Liver (tissue), 3 donors: ENCODE results near the gene HSPBAP1.

Source experiments
- FOXA1 ChIP-seq: IDR thresholded peaks from 2 replicates; pipeline ENCODE4 v1.6.1; 2016; ENCODE audit warnings: antibody characterized with exemption
- GABPA ChIP-seq, 2 donors: IDR thresholded peaks in 1 of 2; conservative IDR thresholded peaks in 1 of 2; 2 replicates each; pipeline ENCODE4 v1.6.1; 2016; ENCODE audit warnings: antibody characterized with exemption in 2 of 2, mild to moderate bottlenecking in 1 of 2, moderate library complexity in 1 of 2
- JUND ChIP-seq, 2 donors: IDR thresholded peaks; 2 replicates each; pipeline ENCODE4 v1.6.1; 2016; ENCODE audit warnings: antibody characterized with exemption in 2 of 2
- NR2F2 ChIP-seq: IDR thresholded peaks from 2 replicates; pipeline ENCODE4 v1.6.1; 2016; ENCODE audit warnings: antibody characterized with exemption
- RAD21 ChIP-seq, 2 donors: IDR thresholded peaks; 2 replicates each; pipeline ENCODE4 v1.6.1; 2016; ENCODE audit warnings: antibody characterized with exemption in 2 of 2, mild to moderate bottlenecking in 2 of 2
- TAF1 ChIP-seq: conservative IDR thresholded peaks from 2 replicates; pipeline ENCODE4 v1.6.1; 2016; ENCODE audit warnings: antibody characterized with exemption, mild to moderate bottlenecking
- YY1 ChIP-seq: IDR thresholded peaks from 2 replicates; pipeline ENCODE4 v1.6.1; 2016; ENCODE audit warnings: antibody characterized with exemption, mild to moderate bottlenecking
- TF ChIP-seq, protein P1 (sequence below): fragments of 150-350 bp; IDR thresholded peaks from 2 replicates; pipeline ENCODE4 v1.5.1; 2017; ENCODE audit warnings: improper control_type of control experiment, low read depth, low read length; ENCODE audit not compliant: missing input control
- TF ChIP-seq, protein P2 (sequence below): IDR thresholded peaks from 2 replicates; pipeline ENCODE4 v1.6.1; 2016; ENCODE audit warnings: antibody characterized with exemption
- donor health status: healthy.
- donor health status: healthy.

DNA sequence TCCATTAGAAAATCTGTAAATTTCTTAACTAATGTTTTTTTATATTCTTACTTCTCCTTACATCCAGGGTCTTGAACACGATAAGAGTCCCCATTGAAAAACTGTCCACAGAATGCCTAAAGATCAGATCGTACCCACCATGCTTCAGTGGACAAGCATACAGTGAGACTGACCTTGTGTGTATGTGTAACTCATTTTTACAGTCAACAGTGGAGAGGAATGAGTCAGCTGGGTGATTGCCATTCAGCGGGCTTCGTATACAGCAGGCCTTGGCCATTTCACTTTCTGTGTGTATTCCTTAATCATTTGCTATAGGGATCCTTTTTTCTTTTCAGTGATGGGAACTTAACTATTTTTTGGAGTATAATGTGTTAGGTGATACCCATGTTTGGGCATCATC is 102.4 kb downstream of the HSPBAP1 start:
- TF ChIP-seq, protein P1, sequence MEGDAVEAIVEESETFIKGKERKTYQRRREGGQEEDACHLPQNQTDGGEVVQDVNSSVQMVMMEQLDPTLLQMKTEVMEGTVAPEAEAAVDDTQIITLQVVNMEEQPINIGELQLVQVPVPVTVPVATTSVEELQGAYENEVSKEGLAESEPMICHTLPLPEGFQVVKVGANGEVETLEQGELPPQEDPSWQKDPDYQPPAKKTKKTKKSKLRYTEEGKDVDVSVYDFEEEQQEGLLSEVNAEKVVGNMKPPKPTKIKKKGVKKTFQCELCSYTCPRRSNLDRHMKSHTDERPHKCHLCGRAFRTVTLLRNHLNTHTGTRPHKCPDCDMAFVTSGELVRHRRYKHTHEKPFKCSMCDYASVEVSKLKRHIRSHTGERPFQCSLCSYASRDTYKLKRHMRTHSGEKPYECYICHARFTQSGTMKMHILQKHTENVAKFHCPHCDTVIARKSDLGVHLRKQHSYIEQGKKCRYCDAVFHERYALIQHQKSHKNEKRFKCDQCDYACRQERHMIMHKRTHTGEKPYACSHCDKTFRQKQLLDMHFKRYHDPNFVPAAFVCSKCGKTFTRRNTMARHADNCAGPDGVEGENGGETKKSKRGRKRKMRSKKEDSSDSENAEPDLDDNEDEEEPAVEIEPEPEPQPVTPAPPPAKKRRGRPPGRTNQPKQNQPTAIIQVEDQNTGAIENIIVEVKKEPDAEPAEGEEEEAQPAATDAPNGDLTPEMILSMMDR, result no peak
- TF ChIP-seq GABPA (IDR thresholded peaks at IDR 0.05 in 1 of 2, conservative IDR thresholded peaks at IDR 0.05 in 1 of 2) (no peak), TAF1 (no peak), RAD21 (IDR thresholded peaks at IDR 0.05) (no peak), YY1 (no peak), FOXA1 (no peak), JUND (IDR thresholded peaks at IDR 0.05) (no peak), NR2F2 (no peak)
- TF ChIP-seq, protein P2, sequence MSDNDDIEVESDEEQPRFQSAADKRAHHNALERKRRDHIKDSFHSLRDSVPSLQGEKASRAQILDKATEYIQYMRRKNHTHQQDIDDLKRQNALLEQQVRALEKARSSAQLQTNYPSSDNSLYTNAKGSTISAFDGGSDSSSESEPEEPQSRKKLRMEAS, result no peak
